MV-4-11 (cell line): Measurements from ENCODE around the gene IL1RAP.

Experiments used
- DNase-seq: peaks from one replicate; lab custom pipeline; 2025; lab: John Stamatoyannopoulos, UW

IL1RAP gene

DNA sequence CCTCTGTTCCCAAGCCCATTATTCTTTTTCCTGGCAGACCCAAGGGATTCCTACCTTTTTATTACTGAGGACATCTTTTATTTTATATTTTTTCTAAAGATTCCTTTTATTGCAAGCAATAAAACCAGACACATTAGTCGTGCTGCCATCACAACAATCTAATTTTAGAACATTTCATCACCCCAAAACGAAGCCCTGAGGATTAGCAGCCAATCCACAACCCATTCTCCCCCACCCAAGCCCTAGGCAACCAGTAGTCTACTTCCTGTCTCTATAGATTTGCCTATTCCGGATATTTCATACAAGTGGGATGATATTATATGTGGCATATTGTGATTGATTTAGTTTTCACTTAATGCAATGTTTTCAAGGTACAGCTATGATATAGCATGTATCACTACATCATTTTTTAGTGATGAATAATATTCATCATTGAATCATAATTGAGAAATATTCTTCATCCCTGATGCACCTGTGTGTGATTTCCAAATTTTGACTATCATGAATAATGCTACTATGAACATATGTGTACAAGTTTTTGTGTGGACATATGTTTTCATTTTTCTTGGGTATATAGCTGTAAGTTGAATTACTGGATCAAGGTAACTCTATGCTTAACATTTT, 65.7 kb downstream of the IL1RAP start:
- peak; percentile 87 for DNase-seq

DNA sequence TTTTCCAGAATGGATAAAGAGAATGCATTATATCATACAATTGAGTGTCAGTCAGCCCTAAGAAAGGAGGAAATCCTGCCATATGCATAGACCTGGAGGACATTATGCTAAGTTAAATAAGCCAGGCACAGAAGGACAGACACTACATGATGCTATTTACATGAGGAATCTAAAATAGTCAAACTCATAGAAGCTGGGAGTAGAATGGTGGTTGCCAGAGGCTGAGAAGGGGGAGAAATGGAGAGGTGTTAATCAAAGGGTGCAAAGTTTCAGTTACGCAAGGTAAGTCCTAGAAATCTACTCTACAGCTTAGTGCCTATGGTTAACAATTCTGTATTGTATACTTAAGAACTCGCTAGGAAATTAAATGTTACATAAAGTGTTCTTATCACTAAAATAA, 66.5 kb downstream of the IL1RAP start:
- DNase-seq: no peak

DNA sequence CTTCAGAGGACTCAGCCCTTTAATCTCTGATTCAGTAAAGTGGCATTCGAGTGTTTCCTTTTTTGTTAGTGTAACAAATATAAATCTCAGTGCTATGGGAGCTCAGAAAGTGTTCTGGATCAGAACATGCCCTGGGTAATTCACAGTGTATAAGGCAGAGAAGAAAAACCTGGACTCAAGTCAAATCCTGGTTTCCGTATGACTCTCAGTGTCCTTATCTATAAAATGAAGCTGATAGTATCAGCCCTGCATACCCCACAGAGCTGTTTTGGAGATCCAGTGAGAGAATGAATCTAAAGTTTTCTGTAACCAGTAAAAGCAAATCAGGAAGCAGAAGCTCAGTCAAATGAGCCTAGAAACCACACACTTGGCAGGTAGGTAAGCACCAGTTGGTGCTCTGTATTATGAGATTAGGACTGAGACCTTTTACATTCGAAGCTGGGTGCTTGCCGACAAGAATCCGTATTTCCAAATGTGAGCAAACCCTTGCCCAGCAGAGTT, 67.2 kb downstream of the IL1RAP start:
- DNase-seq: peak; percentile 14

DNA sequence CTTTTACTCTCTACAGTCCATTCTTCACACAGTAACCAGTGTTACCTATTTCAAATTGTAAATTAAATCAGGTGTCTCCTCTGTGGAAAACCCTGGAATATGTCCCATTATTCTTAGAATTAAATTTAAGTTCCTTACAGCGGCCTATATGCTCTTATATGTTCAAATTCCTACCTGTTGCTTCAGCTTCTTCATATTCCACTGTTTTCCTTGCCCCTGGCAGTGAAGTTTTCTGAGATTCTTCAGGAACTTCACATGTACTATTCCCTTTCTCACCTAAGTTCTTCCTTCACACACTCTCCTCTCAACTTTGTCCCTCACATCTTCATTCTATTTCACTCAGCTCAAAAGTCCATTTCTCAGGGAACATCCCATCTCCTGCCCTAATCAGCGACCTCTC, 68.8 kb downstream of the IL1RAP start:
- DNase-seq: no peak

DNA sequence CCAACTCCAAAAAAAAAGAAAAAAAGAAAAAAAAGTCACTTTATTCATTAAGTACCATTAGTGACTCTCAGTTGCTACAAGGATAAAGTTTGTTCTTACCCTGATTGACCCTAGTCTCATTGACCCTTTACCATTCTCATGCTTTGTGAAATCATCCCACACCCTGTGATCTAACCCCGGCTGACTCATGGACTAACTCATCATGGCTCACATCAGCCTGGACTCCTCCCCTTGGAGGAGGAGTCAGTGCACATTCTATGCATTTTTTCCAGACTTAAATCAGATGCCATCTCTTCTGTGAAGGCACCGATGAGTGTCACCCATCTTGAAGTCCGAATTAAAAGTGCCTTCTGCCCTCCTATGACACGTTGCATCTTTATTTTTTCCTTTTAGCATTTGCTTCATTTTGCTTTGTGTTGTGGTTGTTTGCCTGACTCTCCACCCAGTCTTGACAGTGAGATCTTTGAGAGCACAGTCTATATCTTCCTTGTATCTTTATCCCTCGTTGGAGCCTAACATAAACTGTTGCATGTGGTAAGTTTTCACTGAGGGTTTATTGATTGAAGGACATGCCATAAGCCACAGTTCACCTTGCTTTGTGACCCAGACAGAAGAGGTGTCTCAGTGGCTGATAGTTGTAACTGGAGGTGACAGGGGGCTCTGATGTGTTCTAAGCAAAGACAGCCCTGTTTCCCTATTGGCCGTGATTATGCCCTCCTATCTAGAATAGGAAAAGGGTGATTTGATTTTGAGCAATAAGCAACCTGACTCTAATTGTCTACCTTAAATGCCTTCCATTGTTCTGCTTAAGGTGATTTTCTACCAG, 72.1 kb downstream of the IL1RAP start:
- DNase-seq: peak; percentile 88

DNA sequence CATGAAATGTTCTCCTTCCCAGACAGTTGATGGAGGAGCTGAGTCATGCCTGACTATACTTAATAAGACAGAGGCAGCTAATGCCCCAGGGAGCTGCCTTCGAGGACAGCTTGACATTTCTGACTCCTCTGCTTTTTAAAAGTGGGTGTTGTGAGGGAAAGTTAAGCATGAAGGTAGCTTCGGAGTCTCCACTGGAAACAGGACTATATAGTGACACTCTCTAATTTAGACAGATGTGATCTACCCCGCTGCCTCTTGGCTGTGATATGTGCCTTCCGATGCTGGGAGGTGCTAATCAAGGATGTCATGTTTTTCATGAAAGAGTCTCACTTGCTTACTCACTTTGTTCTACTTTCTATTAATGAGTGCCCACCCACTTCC, 72.7 kb downstream of the IL1RAP start:
- DNase-seq: peak; percentile 21

DNA sequence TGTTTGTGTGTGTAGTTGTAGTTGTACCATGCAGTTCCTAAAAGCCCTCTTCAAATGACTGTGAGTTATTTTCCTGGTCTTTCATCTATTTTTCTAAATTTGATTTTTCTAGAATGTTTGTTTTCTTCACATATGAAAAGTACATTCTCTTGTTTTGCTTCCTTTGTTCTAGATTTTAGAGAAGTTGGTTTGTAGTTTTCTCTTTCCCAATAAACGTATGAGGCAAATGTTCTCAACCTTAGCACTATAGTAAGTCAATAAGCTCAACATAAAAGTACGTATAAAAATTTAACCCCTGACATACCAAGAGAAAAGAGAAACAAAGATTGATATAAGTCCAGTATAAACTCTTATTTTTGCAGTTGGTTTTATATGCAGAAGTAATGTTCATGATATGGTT, 74.7 kb downstream of the IL1RAP start:
- DNase-seq: peak; percentile 22

DNA sequence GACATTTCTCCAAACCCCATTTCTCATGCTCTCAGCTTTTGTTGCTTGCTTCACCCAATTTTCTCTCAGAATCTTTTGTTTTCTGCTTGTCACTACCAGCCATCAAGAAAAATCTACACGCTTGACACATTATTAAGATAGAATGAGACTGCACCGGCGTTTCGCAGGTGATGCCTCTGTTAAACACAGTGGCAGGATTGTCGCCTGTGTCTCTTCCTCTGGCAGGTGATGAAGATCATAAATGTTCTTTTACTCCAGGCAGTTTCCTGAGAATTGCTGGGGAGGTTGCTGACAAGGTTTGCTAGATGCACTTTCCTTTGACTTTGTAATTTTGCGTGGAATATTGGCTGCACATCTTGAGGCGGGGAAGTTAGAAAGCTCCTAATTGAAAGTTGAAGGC, 75.4 kb downstream of the IL1RAP start:
- DNase-seq: no peak

DNA sequence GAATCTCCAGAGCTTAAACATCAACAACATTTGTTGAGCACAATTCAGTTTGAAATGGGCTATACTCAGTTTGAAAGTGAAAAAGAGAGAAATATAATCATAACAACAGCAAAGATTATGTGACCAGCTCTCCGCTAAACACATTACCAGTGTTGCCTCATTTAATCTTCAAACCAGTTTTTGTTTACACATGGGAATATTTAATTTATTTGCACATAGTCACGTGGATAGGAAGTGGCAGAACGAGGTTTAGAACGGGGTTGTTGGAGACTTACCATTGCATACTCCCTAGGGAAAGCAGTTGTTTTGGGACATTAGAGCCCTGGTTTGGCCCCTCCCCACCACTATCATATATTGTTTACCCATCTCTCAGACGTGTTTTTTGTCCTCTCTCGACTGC, 77.2 kb downstream of the IL1RAP start:
- DNase-seq: no peak

DNA sequence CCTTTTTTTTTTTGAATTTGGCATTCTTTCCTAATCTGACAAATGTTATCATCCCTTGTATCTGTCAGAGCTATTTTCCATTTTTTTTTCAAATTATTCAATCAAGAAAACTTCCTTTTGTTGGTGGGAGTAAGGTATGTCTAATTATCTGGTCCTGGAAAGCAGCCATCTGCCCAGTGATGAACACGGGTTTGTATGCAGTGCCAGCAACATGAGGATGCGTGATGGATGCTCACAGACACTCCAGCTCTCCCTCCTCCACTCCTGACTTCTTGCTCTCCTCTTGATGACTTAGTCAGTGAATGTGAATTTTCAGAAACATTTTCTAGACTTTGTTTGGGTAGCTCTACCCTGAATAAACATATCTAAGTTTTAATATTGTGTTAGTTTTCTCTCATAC, 79.2 kb downstream of the IL1RAP start:
- no peak for DNase-seq

DNA sequence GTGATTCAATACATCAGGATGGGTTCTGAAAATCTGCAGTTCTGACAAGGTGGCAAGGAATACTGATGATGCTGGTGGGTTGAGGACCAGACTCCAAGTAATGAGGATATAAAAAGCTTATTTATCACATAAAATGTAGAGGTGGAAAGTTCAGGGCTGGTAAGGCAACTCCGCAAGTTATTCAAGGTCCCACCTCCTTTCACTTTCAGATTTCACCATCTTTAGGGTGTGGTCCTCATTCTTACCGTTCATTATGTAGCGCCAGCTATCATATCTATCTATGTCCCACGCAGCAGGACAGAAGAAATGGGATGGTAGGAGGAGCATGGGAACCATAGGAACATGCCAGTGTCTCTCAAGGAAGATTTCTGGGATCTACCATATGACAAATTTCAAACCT, 80.3 kb downstream of the IL1RAP start:
- no peak for DNase-seq

DNA sequence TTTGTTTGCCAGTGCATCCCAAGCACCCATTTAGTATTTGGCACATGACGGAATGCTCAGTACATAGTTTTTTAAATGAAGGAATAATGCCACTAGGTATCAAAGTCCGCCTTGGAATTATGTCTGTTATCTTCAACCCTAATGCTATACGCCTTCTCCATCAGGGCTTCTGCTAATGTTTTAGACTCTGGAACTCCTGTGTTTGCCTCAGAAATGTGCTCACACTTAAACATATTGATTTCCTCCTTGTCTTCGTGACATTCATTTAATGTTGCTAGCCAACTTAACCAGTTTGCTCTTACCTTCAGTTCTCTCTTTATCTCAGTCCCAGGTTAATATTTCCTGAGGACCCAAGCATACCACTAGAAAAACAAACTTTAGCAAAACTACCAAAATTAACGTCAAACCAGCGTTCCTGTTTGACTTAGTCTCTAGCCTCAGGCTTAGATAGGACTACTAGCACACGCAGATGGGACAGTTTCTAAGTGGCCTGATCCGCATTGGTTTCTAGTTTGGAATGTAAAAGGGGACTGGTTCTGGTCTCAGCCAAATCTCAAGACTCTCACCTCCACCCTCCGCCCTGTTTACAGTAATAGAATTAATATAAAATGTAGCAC, 81.4 kb downstream of the IL1RAP start:
- no peak for DNase-seq

DNA sequence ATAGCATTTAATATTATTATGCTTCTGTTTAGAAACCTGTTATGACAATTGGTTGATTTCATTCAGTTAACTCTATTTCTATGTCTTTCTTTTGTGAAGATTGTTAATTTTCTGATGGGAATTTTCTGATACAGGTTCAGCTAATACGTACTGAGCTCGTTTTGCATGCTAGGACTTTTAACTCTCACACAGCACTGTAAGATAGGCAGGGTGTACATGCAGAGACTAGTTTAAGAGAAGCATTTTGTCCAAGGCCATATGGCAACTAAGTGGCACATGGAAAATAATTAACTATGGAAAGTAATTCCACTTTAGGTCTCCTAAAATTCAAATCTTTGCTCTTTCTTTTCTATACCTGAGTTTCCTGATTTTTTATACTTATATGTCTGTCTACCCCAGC, 81.9 kb downstream of the IL1RAP start:
- DNase-seq: no peak

DNA sequence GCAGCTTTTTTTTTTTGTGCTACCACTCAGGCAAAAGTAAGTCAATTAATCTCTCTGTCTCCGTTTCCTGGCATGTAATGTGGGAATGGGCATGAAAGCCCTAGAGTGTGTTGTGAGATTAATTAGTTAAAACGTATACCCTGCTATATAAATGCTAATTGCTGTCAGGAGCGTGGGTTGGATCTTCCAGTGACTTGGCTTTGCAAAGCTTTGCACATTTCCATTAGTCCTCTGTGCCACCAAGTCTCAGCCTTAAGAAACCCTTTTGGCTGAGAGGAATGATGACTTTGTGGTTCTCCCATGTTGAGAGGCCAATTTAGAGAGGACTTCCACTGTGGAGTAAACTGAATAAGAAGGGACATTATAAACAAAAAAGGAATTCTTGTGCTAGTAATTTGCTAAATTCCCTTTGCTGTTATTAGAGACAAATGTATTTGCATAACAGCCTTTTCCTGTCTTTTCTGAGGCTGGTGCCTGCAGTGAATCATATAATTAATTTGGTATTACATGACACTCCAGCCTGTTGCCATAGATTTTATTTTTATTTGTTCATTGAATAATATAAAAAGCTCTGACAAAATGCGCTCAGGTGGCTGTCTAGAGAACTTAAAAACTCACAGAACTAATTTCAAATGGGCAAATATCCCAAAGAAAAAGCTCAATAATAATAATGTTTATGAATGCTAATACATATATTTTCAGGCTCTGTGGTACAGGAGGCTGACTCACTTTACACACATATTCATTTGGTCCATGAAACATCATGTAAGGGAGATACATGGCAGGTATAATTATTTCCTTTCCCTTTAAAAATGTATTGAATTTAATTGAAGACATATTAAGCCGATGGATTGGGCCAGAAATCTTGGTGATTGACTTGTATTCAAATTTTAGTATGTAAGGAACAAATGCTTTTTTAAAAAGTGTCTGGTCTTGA, 82.7 kb downstream of the IL1RAP start:
- no peak for DNase-seq

DNA sequence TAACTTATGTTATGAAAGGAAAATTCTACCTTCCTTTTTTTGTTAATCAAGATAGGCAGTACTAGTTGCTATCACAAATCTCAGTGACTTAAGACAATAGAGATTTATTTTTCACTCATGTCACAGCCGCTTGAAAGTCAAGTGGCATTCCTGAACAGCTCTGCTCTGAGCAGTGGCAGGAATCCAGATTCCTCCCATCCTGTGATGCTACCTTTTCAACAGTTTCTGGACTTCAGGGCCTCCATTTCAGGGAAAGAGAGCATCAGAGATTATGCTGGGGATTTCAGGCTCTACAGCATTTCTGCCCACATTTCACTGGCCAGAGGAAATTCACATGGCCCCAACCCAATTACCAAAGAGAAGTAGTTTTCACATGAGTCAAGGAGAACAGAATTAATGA, 83.4 kb downstream of the IL1RAP start:
- no peak for DNase-seq

DNA sequence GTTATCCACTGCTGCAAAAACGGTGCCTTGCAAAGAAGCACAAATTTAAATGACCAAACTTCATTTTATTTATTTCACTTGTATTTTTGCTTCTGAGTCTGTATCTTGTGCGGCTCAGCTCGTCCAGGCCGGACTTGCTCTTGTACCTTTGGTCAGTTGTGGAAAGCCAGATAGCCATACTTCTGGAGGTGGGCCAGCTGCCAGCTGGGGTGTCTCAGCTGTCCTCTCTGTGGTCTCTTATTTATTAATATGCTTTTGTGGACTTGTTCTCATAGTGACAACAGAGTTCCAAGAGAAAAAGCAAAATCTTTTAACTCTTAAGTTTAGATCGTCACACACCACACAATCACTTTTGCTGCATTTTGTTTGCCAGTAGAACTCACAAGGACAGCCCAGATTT, 87.7 kb downstream of the IL1RAP start:
- no peak for DNase-seq

DNA sequence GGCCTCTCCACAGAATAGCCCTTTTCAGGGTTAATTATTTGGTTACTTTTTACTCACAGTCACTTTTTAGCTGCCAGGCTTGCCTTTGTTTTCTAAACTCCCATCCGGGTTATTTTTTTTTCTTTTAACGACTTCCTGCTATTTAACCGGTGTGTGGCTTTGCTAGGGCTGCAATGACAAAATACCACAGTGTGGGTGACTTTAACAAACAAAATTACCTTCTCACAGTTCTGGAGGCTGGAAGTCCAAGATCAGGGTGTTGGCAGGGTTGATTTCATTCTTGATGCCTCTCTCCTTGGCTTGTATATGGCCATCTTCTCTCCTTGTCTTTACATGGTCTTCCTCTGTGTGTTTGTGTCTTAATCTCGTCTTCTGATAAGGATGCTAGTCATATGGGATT, 91.5 kb downstream of the IL1RAP start:
- peak; percentile 43 for DNase-seq

DNA sequence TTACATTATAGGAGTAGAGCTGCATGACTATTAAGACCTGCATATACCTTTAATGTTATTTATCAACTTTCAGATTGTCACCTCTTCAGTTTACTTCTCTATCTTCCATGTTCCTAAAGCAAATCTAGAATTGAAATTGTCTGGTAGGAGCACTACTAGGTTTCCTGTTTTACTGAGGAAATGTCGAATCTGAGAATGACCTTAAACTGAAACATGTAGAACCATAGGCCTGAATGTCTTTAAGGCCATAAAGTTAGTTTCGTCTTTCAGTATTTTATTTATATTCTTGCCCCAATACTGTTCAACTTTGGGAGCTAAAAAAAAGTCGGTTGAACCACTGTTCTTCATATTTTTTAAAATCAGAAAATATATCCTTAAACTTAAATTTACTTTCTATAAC, 92.7 kb downstream of the IL1RAP start:
- no peak for DNase-seq

DNA sequence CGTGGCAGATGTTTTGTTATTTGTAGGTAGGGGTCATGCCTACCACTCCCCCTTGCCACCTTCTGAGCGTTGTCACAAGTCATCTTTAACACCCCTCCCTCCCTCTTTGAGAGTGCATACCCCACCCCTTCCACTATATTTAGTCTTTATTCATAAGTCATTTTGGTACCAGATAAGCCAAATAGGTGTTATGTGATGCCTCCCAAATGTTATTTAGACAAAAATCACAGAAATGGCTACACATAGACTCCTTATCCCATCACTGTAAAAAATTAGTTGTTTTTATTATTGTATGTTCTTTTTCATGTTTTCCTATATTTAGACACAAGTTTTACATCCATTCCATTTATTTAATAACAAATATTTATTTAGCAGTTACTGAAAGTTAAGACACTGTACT, 93.1 kb downstream of the IL1RAP start:
- no peak for DNase-seq

DNA sequence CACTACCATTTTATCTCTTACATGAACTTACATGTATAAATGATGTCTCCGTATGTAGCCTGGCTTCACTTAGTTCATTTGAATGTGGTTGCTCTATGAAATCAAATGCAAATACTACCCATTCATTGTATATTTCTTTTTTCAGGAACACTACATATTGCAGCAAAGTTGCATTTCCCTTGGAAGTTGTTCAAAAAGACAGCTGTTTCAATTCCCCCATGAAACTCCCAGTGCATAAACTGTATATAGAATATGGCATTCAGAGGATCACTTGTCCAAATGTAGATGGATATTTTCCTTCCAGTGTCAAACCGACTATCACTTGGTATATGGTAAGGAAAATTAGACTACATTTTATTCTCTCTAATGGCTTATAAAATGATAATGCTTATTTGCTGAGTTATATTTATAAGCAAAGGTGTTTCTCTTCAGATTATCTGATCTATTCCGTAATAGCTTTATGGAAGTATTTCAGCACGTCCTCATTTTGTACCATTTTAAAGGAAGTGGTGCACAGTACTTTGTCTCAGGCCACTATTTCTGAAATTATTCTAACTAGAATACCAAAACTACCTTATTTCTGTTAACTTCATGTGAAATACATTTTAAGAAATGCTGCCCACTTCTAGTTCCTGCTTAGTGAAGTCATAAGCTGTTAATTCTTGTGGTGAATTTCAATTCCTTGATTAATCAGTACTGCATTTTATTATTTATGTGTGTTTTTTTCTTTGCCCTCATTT, 95.1 kb downstream of the IL1RAP start:
- peak; percentile 8 for DNase-seq
